ENCODE measurements around the gene GRIPAP1.

Gene GRIPAP1, protein sequence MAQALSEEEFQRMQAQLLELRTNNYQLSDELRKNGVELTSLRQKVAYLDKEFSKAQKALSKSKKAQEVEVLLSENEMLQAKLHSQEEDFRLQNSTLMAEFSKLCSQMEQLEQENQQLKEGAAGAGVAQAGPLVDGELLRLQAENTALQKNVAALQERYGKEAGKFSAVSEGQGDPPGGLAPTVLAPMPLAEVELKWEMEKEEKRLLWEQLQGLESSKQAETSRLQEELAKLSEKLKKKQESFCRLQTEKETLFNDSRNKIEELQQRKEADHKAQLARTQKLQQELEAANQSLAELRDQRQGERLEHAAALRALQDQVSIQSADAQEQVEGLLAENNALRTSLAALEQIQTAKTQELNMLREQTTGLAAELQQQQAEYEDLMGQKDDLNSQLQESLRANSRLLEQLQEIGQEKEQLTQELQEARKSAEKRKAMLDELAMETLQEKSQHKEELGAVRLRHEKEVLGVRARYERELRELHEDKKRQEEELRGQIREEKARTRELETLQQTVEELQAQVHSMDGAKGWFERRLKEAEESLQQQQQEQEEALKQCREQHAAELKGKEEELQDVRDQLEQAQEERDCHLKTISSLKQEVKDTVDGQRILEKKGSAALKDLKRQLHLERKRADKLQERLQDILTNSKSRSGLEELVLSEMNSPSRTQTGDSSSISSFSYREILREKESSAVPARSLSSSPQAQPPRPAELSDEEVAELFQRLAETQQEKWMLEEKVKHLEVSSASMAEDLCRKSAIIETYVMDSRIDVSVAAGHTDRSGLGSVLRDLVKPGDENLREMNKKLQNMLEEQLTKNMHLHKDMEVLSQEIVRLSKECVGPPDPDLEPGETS

DNA sequence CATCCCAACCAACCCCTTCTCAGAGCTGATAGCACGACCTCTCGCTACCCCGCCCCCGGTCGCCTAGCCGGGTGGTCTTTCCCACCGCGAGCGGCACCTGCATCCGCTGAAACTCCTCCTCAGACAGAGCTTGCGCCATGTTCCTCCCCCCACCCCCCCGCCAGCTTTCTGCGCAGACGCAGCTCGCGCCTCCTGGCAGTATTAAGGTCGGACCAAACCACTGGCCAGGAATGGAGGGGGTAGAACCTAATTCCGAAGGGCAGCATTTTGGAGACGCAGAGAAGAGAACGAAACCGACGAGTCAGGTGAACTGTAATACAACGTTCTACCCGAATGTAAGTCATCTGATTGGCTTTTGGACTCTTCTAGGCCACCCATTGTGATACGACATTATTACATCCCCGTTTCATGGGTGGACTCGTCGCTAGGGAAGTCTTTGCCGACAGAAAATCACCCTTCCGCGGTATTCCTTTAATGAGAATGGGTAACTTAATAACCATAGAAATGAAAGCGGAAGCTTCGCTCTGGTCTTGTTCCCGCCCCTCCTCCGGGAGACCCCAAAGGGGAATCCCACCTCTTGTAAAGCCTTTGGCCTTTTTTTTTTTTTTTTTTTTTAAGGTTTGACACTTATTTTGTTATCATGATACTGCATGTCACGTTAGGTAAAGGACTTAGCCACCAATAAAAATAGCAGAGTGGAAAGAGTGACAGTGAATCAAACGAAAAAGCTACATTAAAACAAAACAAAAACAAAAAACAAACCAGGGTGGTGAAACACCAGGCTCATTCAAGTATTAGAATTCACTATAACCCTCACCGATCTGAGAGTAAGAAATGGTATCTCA lies at the start of gene GRIPAP1:
GRIPAP1 (minus strand) TSS at position 174 of the 845 bp plus-strand sequence; CDS start at position 139, 35 bp downstream.
- H3K27me3 ChIP-seq (ENCODE audit: insufficient read depth, low read length), result no peaks in the 10 kb centered on the region
- no peaks in the 10 kb centered on the region for H3K9me3 ChIP-seq (ENCODE audit: low read length)
- peak within 1 kb of the TSS; percentile 59 for H2AFZ ChIP-seq (ENCODE audit: low read depth, low read length)
- H3K36me3 ChIP-seq (ENCODE audit: insufficient read depth, low read length), result peaks cover 9% of the 10 kb centered on the region
- peaks cover 2% of the 10 kb centered on the region for H3K4me1 ChIP-seq (ENCODE audit: insufficient read depth, low read length)
- peak within 1 kb of the TSS; percentile 86 for H3K4me3 ChIP-seq (ENCODE audit: low read length)

DNA sequence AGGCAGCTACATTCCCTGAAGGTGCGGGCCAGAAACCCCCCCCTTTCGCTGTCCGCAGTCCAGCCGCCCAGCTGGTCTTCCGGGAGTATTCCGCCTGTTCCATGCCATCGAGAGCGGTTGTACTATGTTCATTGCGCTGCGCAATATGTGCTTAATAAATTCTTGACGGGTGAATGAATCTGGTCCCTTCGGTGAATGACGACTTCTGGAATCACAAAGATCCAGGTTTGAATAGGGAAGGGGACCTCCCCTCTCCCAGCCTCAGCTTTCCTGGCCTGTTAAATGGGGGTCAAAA lies 41.9 kb upstream of the GRIPAP1 start:
- Histone ChIP-seq H3K27me3 (ENCODE audit: insufficient read depth, low read length) (no peaks in the 10 kb centered on the region), H3K9me3 (ENCODE audit: low read length) (no peaks in the 10 kb centered on the region), H2AFZ (ENCODE audit: low read depth, low read length) (no peak overlapping the region), H3K4me3 (ENCODE audit: low read length) (peak overlapping the region; percentile 16), H3K4me1 (ENCODE audit: insufficient read depth, low read length) (peaks cover 23% of the 10 kb centered on the region), H3K36me3 (ENCODE audit: insufficient read depth, low read length) (no peaks in the 10 kb centered on the region)

DNA sequence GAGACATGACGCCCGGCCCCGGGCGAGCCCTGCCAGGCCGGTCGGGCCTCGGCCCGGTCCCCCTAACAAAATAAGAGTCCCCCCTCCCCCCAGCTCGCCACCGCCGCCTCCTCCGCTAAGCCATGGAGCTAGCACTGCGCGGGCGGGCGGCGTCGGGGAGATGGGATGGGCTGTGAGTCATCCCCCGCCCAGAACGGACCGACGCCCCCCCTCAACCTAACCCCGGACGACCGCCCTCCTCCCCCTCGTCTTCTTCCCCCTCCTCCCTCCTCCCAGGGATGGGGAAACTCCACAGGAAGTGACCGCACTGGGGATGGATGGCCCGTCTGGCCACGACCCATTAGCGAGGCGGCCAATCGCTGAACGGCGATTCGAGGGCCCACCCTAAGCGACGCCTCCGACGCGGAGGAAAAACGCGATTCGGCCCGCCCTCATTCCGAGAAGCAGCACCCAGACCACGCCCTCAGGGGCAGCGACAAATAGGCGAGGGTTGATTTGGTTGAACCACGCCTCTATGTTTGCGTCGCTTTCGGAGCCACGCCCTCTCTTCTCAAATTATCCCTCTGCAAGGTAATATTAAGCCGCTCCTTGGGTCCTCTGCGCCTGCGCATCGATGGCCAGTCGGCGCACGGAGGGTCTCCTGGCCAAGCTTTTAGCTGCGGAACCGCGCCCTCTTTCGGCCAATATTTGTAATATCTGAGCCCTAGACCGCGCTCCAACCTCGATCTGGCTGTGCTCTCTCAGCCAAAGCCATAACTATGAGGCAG lies 41.3 kb upstream of the GRIPAP1 start, which contains the start of gene TFE3:
TFE3 (minus strand) TSS at position 138 of the 767 bp plus-strand sequence; CDS start at position 7, 131 bp downstream.
- peaks cover 2% of the 10 kb centered on the region for H3K36me3 ChIP-seq (ENCODE audit: insufficient read depth, low read length)
- peak within 1 kb of the TSS; percentile 60 for H2AFZ ChIP-seq (ENCODE audit: low read depth, low read length)
- H3K4me1 ChIP-seq (ENCODE audit: insufficient read depth, low read length), result peaks cover 23% of the 10 kb centered on the region

DNA sequence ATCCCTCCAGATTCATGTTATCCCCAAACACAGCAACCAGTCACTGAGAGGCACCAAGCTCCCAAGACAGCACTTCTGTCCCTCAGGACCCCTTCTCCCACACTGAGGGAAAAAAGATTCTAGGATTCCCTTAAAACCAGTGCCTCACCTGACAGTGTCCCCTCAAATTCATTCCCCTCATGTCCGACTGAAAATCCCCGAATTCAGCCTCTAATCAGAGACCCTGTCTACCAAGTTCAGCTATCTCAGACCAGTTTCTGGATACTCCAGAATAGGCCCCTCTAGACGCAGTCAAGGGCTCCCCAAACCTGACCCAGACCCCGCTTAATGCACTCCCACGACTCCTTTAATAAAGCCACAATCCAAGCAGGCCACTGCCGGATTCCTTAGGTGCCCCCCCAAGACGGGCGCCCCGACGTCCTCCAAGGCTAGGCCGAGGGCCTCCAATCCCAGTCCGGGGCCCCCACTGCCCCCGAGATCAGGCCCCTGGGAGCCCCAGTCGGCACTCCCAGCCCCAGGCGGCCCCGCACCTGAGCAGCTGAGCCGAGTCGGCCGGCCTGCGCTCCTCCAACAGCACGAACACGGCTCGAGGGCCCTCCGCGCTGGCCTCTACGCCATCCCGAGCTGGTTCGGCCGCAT lies 40.6 kb upstream of the GRIPAP1 start:
- peak overlapping the region; percentile 50 for H3K4me3 ChIP-seq (ENCODE audit: low read length)
- no peaks in the 10 kb centered on the region for H3K27me3 ChIP-seq (ENCODE audit: insufficient read depth, low read length)
- peak overlapping the region; percentile 60 for H2AFZ ChIP-seq (ENCODE audit: low read depth, low read length)
- H3K36me3 ChIP-seq (ENCODE audit: insufficient read depth, low read length), result peaks cover 9% of the 10 kb centered on the region
- H3K9me3 ChIP-seq (ENCODE audit: low read length), result no peaks in the 10 kb centered on the region
- peaks cover 23% of the 10 kb centered on the region for H3K4me1 ChIP-seq (ENCODE audit: insufficient read depth, low read length)

More for the DNA sequence above, 41.3 kb upstream of the GRIPAP1 start, which contains the start of gene TFE3:
- no peaks in the 10 kb centered on the region for H3K9me3 ChIP-seq (ENCODE audit: low read length)
- no peaks in the 10 kb centered on the region for H3K27me3 ChIP-seq (ENCODE audit: insufficient read depth, low read length)
- peak within 1 kb of the TSS; percentile 50 for H3K4me3 ChIP-seq (ENCODE audit: low read length)

DNA sequence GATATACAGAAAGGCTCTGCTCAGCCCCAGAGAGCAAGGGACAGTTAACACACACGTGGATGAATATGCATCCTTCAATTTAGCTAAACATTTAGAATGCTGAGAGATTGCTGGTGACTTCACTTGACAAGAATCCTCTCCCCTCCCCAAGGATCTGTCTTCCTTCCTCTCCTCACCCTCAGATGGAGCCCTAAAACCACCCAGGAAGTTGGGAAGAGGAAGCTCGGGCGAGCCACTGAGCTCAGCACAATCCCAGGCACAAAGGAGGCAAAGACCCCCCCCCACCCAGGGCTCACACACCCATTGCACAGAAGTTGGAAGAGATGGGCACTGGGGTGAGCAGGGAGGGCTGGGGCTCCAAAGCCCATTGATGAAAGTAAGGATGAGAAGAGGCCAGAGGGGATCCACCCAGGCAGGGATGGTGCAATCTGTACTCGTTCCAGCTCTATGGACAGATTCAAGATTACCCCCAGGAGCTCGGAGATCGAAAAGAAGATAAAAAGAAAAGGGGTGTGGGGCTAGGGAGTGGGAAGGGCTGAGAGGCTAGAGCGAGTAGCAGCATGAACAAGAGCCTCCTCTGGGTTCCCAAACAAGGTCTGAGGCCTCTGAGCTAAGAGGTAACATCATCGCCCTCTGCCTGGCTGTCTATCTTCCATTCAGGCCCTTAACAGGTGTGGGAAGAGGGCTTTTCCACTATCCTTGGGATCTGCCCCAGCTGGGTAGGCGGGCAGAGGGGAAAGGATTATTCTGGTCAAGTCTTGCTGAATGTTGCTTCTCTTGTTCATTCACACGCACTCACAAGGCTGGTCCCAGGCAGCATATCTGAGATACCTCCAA lies 39.9 kb upstream of the GRIPAP1 start:
- H3K36me3 ChIP-seq (ENCODE audit: insufficient read depth, low read length), result peaks cover 12% of the 10 kb centered on the region
- H2AFZ ChIP-seq (ENCODE audit: low read depth, low read length), result no peak overlapping the region
- H3K4me3 ChIP-seq (ENCODE audit: low read length), result peak overlapping the region; percentile 50
- H3K27me3 ChIP-seq (ENCODE audit: insufficient read depth, low read length), result no peaks in the 10 kb centered on the region
- H3K4me1 ChIP-seq (ENCODE audit: insufficient read depth, low read length), result peaks cover 23% of the 10 kb centered on the region
- no peaks in the 10 kb centered on the region for H3K9me3 ChIP-seq (ENCODE audit: low read length)

DNA sequence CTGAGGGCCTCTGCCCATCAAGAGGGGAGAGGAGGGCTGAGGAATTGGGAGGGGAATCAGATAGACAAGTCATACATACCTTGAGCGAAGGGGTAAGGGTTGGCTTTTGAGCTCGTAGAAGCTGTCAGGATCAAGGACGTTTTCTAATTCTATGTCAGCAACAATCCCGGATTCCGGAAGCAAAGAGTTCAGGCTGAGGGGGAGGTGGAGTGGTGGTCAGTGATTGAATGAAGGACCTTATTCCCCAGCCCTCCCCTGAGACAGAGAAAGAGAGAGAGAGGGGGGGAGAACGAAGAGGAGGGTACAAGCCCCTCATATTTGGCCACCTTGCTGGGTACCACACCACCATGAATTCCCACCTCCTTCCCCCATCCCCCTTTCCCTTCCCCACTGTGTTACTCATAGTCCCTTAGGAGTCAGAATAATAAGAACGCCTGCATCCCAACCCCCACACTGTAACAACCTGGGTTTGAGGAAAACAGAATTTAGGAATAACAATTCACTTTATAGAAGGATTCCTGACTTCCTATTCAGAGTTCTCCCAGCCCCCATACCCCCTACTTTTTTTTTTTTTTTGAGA lies 38.4 kb upstream of the GRIPAP1 start:
- no peaks in the 10 kb centered on the region for H3K9me3 ChIP-seq (ENCODE audit: low read length)
- no peak overlapping the region for H2AFZ ChIP-seq (ENCODE audit: low read depth, low read length)
- no peaks in the 10 kb centered on the region for H3K27me3 ChIP-seq (ENCODE audit: insufficient read depth, low read length)
- H3K36me3 ChIP-seq (ENCODE audit: insufficient read depth, low read length), result peaks cover 18% of the 10 kb centered on the region
- peaks cover 23% of the 10 kb centered on the region for H3K4me1 ChIP-seq (ENCODE audit: insufficient read depth, low read length)
- no peak overlapping the region for H3K4me3 ChIP-seq (ENCODE audit: low read length)

DNA sequence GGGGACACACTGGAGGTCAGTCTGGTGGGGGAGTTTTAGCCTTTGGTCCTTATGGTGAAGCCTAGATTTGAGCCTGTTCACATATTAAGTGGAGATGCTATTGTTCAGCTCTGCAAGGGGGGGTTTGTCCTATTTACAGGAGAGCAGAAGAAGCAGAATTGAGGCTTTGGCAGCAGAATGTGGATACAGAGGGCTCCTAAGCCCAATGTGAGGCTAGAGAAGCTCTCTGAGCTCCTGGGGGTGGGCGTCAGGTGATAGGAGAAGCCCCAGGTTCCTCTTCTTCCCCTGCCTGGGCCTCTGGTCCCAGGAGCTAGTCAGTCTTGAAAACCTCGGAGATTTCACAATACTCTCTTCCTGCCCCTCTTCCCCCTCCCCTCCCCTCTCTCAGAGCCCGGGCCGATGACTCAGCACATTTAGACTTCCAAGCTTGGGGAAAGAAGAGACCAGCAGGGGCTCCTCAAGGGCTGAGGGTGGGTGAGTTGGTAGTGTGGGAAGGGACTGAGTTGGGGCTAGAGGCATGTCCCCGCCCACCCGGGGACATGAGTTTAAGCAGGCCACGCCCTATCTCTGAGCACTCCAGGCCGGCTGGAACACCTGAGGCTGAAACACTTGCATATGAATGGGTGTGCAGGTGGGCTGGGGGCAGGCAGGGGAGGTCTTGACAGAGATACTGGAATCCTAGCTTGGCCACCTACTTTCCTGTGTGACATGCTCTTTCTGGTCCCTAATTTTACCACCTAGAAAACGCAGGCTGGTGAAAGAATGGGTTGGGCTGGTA lies 37.7 kb upstream of the GRIPAP1 start:
- no peak overlapping the region for H3K4me3 ChIP-seq (ENCODE audit: low read length)
- H3K27me3 ChIP-seq (ENCODE audit: insufficient read depth, low read length), result no peaks in the 10 kb centered on the region
- peaks cover 23% of the 10 kb centered on the region for H3K4me1 ChIP-seq (ENCODE audit: insufficient read depth, low read length)
- peaks cover 18% of the 10 kb centered on the region for H3K36me3 ChIP-seq (ENCODE audit: insufficient read depth, low read length)
- H2AFZ ChIP-seq (ENCODE audit: low read depth, low read length), result no peak overlapping the region
- H3K9me3 ChIP-seq (ENCODE audit: low read length), result no peaks in the 10 kb centered on the region

DNA sequence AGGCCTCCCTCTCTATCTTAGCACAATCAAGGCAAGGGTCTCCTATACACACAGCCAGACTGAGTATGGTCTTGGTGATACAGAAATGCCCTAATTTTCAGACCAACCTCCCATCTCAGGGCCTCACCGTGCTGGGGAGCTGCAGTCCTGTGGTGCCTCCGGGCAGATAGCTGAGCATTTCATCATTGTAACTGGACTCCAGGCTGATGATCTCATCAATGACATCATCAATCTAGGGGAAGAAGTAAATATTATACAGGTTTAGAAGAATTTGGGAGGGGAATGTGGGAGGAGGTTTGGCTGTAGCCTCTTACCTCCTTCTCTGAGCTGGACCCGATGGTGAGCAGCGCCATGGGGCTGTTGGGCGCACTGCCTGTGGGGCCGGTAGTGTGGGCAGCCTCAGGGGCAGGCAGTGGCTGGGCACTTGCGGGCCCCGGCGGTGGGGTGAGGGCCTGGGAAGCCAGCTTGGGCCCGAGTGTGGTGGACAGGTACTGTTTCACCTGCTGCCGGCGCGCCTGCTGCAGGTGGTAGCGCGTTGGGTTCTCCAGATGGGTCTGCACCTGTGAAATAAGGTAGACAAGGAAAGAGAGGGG lies 35.9 kb upstream of the GRIPAP1 start:
- Histone ChIP-seq H2AFZ (ENCODE audit: low read depth, low read length) (no peak overlapping the region), H3K4me3 (ENCODE audit: low read length) (no peak overlapping the region), H3K36me3 (ENCODE audit: insufficient read depth, low read length) (peaks cover 25% of the 10 kb centered on the region), H3K27me3 (ENCODE audit: insufficient read depth, low read length) (no peaks in the 10 kb centered on the region), H3K9me3 (ENCODE audit: low read length) (no peaks in the 10 kb centered on the region), H3K4me1 (ENCODE audit: insufficient read depth, low read length) (peaks cover 23% of the 10 kb centered on the region)

DNA sequence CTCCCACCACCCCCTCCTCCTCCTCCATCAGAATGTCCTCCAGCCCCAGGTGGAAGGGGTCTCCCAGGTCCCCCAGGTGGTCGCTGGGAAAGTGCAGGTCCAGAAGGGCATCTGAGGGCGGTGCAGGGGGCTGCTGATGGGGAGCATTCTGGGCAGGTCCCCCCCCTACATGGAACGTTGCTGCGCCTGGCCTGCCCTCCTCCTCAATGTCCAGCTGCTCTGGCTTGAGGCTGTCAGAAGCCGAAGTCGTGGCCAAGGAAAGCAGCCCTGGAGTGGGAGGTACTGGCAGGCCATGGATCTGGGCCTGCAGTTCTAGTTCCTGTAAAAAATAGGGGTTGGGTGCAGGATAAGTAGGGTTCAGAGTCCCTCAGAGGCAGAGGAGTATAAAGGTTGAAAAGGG lies 28.2 kb upstream of the GRIPAP1 start:
- Histone ChIP-seq H3K36me3 (ENCODE audit: insufficient read depth, low read length) (peaks cover 11% of the 10 kb centered on the region), H3K4me1 (ENCODE audit: insufficient read depth, low read length) (no peaks in the 10 kb centered on the region), H3K9me3 (ENCODE audit: low read length) (no peaks in the 10 kb centered on the region), H3K4me3 (ENCODE audit: low read length) (no peak overlapping the region), H2AFZ (ENCODE audit: low read depth, low read length) (no peak overlapping the region), H3K27me3 (ENCODE audit: insufficient read depth, low read length) (no peaks in the 10 kb centered on the region)

DNA sequence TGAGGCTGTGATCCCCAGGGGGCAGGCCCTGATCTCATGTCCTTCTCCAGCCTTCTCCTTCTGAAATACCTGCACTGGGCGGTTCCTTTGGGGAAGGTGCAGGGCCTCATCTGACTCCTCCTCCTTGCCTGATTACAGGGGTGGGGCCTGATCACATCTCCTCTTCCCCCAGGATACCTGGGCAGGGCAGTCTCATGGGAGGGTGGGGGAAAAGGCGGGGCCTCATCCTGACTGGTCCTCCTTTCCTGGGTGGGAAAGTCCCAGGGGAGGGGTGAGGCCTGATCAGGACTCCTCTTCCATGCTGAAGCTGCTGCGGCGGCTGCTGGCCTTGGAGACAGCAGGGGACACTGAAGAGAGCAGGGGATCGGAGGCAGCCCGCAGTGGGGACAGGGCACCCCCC lies 27.8 kb upstream of the GRIPAP1 start:
- Histone ChIP-seq H3K36me3 (ENCODE audit: insufficient read depth, low read length) (peaks cover 11% of the 10 kb centered on the region), H3K27me3 (ENCODE audit: insufficient read depth, low read length) (no peaks in the 10 kb centered on the region), H3K4me3 (ENCODE audit: low read length) (no peak overlapping the region), H3K9me3 (ENCODE audit: low read length) (no peaks in the 10 kb centered on the region), H2AFZ (ENCODE audit: low read depth, low read length) (no peak overlapping the region), H3K4me1 (ENCODE audit: insufficient read depth, low read length) (no peaks in the 10 kb centered on the region)

All from neuron (in vitro differentiated cells).